Heart left ventricle (tissue), 13 donors: ENCODE results near the gene KRTAP1-4.

Experiments
- POLR2A ChIP-seq, 2 donors: fragments of 450-650 bp; IDR thresholded peaks; one replicate each; pipeline ENCODE4 v1.6.1; 2017; ENCODE audit warnings: antibody characterized with exemption in 2 of 2, mild to moderate bottlenecking in 2 of 2, moderate library complexity in 2 of 2
- TF ChIP-seq, protein P1 (sequence below), 12 donors: fragments of 200-600 bp; sonication (generic) in 4 of 12; IDR thresholded peaks; one replicate each; pipeline versions ENCODE4 v1.5.0 to v1.8.0; 2018 to 2022; ENCODE audit warnings: antibody characterized with exemption in 12 of 12, mild to moderate bottlenecking in 5 of 12
- donor health status: ischemic (EF 13 %, LVEDD 7.1; RV severe dilation, severe dysfunction).
- donor health status: DM: no; HTN: yes; CAD: no.
- donor health status: DM: no; HTN: no; CAD: no.
- donor health status: ischemic (EF 25% LVEDD 6.9; RV normal size, moderate dysfunction).
- donor health status: ischemic (EF 25% LVEDD 5.7; RV mildly dilated, moderate dysfunction).
- donor health status: ischemic (EF 35%, LVEDD 5.7; RV mildly dilated, moderate dysfunction).
- donor health status: nonischemic (EF 11% LVEDD 7.7; RV severe dilation, severe dysfunction).
- donor health status: DM: yes; HTN: yes; CAD: no.
- donor health status: PGD.
- donor health status: ischemic (EF 29% LVEDD 5.4; RV normal size, mild dysfunction).
- donor health status: nonischemic (EF 23%, LVEDD 6.1; RV moderate dilation, normal function).

DNA sequence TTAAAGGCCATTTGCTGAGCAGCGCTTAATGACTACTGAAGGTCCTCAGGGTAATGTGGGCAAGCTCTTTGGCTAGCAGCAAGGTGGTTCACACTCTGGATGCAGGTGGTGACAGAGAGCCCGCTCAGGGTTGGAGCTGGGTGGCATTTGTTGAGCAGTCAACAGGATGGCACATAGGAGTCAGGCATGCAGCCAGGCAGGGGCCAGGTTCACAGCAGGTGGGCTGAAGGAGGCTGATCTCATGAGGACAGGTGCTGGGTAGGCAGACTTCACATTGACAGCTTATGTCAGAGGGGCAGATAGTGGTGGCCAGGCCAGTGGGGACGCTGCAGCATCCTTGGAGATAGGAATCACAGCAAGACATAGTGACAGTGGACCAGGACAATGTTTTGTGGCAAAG lies 25.6 kb downstream of the KRTAP1-4 start:
- no peak for TF ChIP-seq POLR2A (IDR thresholded peaks at IDR 0.05)
- TF ChIP-seq, protein P1, sequence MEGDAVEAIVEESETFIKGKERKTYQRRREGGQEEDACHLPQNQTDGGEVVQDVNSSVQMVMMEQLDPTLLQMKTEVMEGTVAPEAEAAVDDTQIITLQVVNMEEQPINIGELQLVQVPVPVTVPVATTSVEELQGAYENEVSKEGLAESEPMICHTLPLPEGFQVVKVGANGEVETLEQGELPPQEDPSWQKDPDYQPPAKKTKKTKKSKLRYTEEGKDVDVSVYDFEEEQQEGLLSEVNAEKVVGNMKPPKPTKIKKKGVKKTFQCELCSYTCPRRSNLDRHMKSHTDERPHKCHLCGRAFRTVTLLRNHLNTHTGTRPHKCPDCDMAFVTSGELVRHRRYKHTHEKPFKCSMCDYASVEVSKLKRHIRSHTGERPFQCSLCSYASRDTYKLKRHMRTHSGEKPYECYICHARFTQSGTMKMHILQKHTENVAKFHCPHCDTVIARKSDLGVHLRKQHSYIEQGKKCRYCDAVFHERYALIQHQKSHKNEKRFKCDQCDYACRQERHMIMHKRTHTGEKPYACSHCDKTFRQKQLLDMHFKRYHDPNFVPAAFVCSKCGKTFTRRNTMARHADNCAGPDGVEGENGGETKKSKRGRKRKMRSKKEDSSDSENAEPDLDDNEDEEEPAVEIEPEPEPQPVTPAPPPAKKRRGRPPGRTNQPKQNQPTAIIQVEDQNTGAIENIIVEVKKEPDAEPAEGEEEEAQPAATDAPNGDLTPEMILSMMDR (IDR thresholded peaks at IDR 0.05), result no peak
